A673 (cell line): ENCODE data around the gene CHD2.

Source experiments
- EZH2 ChIP-seq: fragments of 200-600 bp; sonication (generic); IDR thresholded peaks from 2 replicates; pipeline ENCODE4 v1.6.1; 2017; ENCODE audit warnings: borderline replicate concordance, low read depth, mild to moderate bottlenecking, mixed read lengths, antibody characterized with exemption, low read length; ENCODE audit not compliant: poor library complexity, severe bottlenecking
- TF ChIP-seq, protein P1 (sequence below): fragments of 300-800, 200-600 bp; sonication (generic); conservative IDR thresholded peaks from 2 replicates; pipeline ENCODE4 v1.5.1; 2017; ENCODE audit warnings: low read depth, mild to moderate bottlenecking, antibody characterized with exemption, low read length, moderate library complexity, mixed read lengths

DNA sequence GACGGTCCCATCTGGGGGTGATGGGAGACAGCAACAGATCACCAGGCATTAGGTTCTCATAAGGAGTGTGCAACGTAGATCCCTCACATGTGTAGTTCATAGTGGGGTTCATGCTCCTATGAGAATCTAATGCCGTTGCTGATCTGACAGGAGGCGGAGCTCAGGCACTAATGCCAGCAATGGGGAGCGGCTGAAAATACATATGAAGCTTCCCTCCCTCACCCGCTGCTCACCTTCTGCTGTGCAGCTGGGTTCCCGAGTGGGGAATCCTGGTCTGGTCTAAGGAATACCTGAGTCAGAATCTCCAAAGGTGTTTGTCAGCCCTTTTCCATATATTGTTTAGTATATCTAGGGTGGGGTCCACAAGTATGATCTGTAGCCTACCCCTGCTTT, 52.3 kb downstream of the CHD2 start:
- TF ChIP-seq, protein P1, sequence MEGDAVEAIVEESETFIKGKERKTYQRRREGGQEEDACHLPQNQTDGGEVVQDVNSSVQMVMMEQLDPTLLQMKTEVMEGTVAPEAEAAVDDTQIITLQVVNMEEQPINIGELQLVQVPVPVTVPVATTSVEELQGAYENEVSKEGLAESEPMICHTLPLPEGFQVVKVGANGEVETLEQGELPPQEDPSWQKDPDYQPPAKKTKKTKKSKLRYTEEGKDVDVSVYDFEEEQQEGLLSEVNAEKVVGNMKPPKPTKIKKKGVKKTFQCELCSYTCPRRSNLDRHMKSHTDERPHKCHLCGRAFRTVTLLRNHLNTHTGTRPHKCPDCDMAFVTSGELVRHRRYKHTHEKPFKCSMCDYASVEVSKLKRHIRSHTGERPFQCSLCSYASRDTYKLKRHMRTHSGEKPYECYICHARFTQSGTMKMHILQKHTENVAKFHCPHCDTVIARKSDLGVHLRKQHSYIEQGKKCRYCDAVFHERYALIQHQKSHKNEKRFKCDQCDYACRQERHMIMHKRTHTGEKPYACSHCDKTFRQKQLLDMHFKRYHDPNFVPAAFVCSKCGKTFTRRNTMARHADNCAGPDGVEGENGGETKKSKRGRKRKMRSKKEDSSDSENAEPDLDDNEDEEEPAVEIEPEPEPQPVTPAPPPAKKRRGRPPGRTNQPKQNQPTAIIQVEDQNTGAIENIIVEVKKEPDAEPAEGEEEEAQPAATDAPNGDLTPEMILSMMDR = no peak
- no peak for TF ChIP-seq EZH2
